ENCODE data around the gene COL6A6.

COL6A6 gene, protein sequence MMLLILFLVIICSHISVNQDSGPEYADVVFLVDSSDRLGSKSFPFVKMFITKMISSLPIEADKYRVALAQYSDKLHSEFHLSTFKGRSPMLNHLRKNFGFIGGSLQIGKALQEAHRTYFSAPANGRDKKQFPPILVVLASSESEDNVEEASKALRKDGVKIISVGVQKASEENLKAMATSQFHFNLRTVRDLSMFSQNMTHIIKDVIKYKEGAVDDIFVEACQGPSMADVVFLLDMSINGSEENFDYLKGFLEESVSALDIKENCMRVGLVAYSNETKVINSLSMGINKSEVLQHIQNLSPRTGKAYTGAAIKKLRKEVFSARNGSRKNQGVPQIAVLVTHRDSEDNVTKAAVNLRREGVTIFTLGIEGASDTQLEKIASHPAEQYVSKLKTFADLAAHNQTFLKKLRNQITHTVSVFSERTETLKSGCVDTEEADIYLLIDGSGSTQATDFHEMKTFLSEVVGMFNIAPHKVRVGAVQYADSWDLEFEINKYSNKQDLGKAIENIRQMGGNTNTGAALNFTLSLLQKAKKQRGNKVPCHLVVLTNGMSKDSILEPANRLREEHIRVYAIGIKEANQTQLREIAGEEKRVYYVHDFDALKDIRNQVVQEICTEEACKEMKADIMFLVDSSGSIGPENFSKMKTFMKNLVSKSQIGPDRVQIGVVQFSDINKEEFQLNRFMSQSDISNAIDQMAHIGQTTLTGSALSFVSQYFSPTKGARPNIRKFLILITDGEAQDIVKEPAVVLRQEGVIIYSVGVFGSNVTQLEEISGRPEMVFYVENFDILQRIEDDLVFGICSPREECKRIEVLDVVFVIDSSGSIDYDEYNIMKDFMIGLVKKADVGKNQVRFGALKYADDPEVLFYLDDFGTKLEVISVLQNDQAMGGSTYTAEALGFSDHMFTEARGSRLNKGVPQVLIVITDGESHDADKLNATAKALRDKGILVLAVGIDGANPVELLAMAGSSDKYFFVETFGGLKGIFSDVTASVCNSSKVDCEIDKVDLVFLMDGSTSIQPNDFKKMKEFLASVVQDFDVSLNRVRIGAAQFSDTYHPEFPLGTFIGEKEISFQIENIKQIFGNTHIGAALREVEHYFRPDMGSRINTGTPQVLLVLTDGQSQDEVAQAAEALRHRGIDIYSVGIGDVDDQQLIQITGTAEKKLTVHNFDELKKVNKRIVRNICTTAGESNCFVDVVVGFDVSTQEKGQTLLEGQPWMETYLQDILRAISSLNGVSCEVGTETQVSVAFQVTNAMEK (N-terminal part only)

DNA sequence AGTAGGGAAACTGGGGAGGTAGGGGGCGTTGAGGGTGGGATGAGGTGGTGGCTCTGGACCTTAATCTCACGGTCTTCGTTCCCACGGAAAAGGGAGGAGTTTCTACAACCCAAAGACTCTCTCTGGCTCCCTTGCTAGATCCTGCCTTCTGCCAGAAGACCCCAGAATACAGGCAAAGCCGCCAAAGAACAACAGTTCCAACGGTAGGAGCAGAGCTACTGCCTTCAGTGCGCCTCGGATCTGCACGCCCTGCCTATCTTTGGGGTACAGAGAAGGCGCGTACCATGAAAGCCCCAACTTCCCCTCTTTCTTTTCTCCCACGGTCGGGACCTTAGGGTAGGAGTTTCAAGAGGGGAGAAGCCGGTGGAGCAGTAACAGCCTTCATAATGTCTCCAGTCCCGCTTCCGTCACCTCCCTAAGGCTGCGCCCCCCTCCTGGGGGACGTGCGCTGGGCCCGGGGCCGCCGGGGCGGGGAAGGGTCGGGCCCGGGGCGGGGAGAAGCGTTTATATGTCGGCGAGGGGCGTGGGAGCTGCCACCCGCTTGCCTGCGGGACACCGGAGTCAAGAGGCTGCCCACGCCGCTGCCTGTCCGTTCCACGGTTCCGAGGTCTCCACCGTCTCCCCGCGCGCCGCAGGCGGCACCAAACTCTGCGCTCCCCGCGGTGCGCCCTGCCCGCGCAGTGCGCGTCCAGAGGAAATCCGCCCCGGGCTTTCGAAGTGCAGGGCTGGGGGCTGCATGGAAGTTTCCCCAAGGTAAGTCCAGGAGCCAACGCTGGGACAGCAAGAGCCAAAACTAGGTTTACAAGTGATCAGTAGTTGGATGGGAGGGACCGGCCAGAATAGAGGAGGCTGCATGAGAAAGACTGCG, at the start of gene COL6A6:
Gene COL6A6 (plus strand): TSS at position 533 of the 868 bp plus-strand sequence. CDS start 43,188 bp downstream, outside the sequence.
- TF ChIP-seq, protein P1, sequence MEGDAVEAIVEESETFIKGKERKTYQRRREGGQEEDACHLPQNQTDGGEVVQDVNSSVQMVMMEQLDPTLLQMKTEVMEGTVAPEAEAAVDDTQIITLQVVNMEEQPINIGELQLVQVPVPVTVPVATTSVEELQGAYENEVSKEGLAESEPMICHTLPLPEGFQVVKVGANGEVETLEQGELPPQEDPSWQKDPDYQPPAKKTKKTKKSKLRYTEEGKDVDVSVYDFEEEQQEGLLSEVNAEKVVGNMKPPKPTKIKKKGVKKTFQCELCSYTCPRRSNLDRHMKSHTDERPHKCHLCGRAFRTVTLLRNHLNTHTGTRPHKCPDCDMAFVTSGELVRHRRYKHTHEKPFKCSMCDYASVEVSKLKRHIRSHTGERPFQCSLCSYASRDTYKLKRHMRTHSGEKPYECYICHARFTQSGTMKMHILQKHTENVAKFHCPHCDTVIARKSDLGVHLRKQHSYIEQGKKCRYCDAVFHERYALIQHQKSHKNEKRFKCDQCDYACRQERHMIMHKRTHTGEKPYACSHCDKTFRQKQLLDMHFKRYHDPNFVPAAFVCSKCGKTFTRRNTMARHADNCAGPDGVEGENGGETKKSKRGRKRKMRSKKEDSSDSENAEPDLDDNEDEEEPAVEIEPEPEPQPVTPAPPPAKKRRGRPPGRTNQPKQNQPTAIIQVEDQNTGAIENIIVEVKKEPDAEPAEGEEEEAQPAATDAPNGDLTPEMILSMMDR (IDR thresholded peaks at IDR 0.05; ENCODE audit: low read depth, low read length) = no peak
- Histone ChIP-seq H3K4me3 (ENCODE audit: low read depth, low read length) (peak within 1 kb of the TSS; percentile 18), H3K9me3 (ENCODE audit: severe bottlenecking) (no peaks in the 10 kb centered on the region), H3K36me3 (no peaks in the 10 kb centered on the region), H3K27me3 (ENCODE audit: insufficient read depth, low read depth, severe bottlenecking) (peaks cover 44% of the 10 kb centered on the region), H3K27ac (no peak within 1 kb of the TSS)
- DNase-seq = no peak

- TF ChIP-seq, protein P1 (IDR thresholded peaks at IDR 0.05; ENCODE audit: low read depth, low read length) = no peak
- no peak for DNase-seq
- Histone ChIP-seq H3K27me3 (ENCODE audit: insufficient read depth, low read depth, severe bottlenecking) (peaks cover 6% of the 10 kb centered on the region), H3K27ac (no peak overlapping the region), H3K36me3 (no peaks in the 10 kb centered on the region), H3K9me3 (ENCODE audit: severe bottlenecking) (no peaks in the 10 kb centered on the region), H3K4me3 (ENCODE audit: low read depth, low read length) (no peak overlapping the region)
These were observed 48.7 kb upstream of the COL6A6 start for GRCh38 chr3:130468311-130468710.

- no peaks in the 10 kb centered on the region for H3K9me3 ChIP-seq (ENCODE audit: severe bottlenecking)
- no peak for DNase-seq
These were observed 46.9 kb upstream of the COL6A6 start for GRCh38 chr3:130470126-130470525.

GRCh38 chr3:130473416-130473815, 43.6 kb upstream of the COL6A6 start:
- no peaks in the 10 kb centered on the region for H3K36me3 ChIP-seq
- peaks cover 6% of the 10 kb centered on the region for H3K27me3 ChIP-seq (ENCODE audit: insufficient read depth, low read depth, severe bottlenecking)
- H3K4me3 ChIP-seq (ENCODE audit: low read depth, low read length) = no peak overlapping the region
- H3K27ac ChIP-seq = no peak overlapping the region
- TF ChIP-seq, protein P1 (IDR thresholded peaks at IDR 0.05; ENCODE audit: low read depth, low read length) = no peak
- no peak for DNase-seq
- H3K9me3 ChIP-seq (ENCODE audit: severe bottlenecking) = no peaks in the 10 kb centered on the region

More at GRCh38 chr3:130470126-130470525, 46.9 kb upstream of the COL6A6 start:
- Histone ChIP-seq H3K36me3 (no peaks in the 10 kb centered on the region), H3K4me3 (ENCODE audit: low read depth, low read length) (no peak overlapping the region), H3K27me3 (ENCODE audit: insufficient read depth, low read depth, severe bottlenecking) (peaks cover 6% of the 10 kb centered on the region), H3K27ac (no peak overlapping the region)
- TF ChIP-seq, protein P1 (IDR thresholded peaks at IDR 0.05; ENCODE audit: low read depth, low read length) = no peak

DNA sequence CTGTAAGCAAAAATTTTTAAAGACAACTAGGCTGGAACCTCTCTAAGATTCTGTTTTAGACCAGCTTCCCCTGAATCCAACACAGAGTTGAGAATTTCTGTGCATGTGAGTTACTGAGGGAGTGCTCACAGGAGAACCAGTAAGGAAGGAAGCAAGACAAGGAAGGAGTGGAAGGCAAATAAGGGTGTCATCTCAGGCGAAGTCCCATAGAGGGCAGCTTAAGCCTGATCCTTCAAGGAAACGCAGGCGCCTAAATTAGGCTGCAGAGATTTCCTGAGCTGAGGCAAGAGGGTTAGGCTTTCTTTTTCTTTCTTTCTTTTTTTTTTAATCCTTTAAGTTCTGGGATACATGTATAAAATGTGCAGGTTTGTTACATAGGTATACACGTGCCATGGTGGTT, 36.2 kb upstream of the COL6A6 start:
- no peaks in the 10 kb centered on the region for H3K27me3 ChIP-seq (ENCODE audit: insufficient read depth, low read depth, severe bottlenecking)
- H3K36me3 ChIP-seq = no peaks in the 10 kb centered on the region
- H3K27ac ChIP-seq = no peak overlapping the region
- no peaks in the 10 kb centered on the region for H3K9me3 ChIP-seq (ENCODE audit: severe bottlenecking)
- H3K4me3 ChIP-seq (ENCODE audit: low read depth, low read length) = no peak overlapping the region
- TF ChIP-seq, protein P1 (IDR thresholded peaks at IDR 0.05; ENCODE audit: low read depth, low read length) = peak; percentile 59
- peak; percentile 35 for DNase-seq

Measured in WERI-Rb-1 (cell line).